ENCODE results near the gene ESRRG.

DNA sequence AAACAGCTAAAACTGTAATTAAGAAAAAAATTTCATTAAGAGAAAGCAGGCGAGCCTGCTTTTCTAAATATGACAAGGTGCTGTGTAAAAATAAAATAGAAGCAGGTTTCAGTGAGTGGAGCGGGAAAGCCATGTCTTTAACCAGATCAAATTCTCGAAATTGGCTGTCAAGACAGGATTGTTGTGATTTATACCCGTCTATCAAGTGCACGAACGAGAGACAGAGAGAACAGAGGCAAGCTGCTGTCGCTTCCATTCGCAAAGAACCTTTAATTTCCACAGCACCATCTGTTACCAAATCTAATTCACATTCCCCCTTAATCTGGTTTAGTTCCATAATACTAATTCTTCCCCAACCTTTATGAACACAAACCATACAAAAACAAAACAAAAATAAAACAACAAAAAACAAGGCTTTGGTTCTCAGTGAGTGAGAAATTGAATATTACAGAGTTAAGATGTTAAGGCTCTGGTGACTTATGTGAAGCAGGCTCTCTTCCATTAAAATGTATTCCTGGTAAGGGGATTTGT lies 35.0 kb downstream of the ESRRG start:
- TF ChIP-seq, protein P1, sequence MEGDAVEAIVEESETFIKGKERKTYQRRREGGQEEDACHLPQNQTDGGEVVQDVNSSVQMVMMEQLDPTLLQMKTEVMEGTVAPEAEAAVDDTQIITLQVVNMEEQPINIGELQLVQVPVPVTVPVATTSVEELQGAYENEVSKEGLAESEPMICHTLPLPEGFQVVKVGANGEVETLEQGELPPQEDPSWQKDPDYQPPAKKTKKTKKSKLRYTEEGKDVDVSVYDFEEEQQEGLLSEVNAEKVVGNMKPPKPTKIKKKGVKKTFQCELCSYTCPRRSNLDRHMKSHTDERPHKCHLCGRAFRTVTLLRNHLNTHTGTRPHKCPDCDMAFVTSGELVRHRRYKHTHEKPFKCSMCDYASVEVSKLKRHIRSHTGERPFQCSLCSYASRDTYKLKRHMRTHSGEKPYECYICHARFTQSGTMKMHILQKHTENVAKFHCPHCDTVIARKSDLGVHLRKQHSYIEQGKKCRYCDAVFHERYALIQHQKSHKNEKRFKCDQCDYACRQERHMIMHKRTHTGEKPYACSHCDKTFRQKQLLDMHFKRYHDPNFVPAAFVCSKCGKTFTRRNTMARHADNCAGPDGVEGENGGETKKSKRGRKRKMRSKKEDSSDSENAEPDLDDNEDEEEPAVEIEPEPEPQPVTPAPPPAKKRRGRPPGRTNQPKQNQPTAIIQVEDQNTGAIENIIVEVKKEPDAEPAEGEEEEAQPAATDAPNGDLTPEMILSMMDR (IDR thresholded peaks at IDR 0.05) = no peak
- TF ChIP-seq POLR2AphosphoS5 (IDR thresholded peaks at IDR 0.05) = no peak
